Islet precursor cell (in vitro differentiated cells): ENCODE measurements around the gene GPR141.

Experiments
- DNase-seq: peaks from one replicate; pipeline ENCODE4 v3.0.0-alpha.2; 2018

Gene GPR141

GRCh38 chr7:37786741-37787569 is 103.4 kb downstream of the GPR141 start:
- DNase-seq = no peak
